Measurements from ENCODE around the gene YOD1. TPM values are rescaled to one million over a fixed set of nuclear protein-coding genes. Genes with fewer than 3 reads are reported as not detected.

The YOD1 gene
- total and polyA plus RNA-seq, 2 donors (not counting 3 experiments of a cell fraction or from before 2014, with no cell fraction given): 1.2 to 5.9 TPM

- Histone ChIP-seq H3K9me1 (replicated peaks; ENCODE audit: control insufficient read depth, extremely low read depth, insufficient read depth, low read length) (no peaks in the 10 kb centered on the region), H3K36me3 (ENCODE audit: control insufficient read depth in 2 of 2, extremely low read depth in 1 of 2, insufficient read depth in 2 of 2, low read length in 2 of 2) (no peaks in the 10 kb centered on the region), H3K27me3 (ENCODE audit: control insufficient read depth in 2 of 2, insufficient read depth in 2 of 2, low read length in 2 of 2) (peaks cover 0 to 2% of the 10 kb centered on the region in 2 experiments), H3K4me2 (ENCODE audit: insufficient read depth, low read length) (no peak overlapping the region), H3K4me3 (replicated peaks in 1 of 3; ENCODE audit: insufficient read depth in 1 of 3, low read depth in 1 of 3, low read length in 3 of 3) (no peak overlapping the region), H2AFZ (ENCODE audit: low read depth, low read length) (no peak overlapping the region), H3K79me2 (ENCODE audit: control insufficient read depth, insufficient read depth, low read length) (no peaks in the 10 kb centered on the region), H3K4me1 (ENCODE audit: control insufficient read depth, extremely low read depth, insufficient read depth, low read length) (no peaks in the 10 kb centered on the region), H3K9ac (replicated peaks; ENCODE audit: extremely low read depth, insufficient read depth, low read length) (no peak overlapping the region), H3K9me3 (replicated peaks; ENCODE audit: control insufficient read depth, insufficient read depth, low read length) (no peaks in the 10 kb centered on the region), H3K27ac (ENCODE audit: insufficient read depth, low read depth, low read length) (no peak overlapping the region), H4K20me1 (replicated peaks; ENCODE audit: control insufficient read depth, extremely low read depth, insufficient read depth, low read length) (no peaks in the 10 kb centered on the region)
- dilution Hi-C loops (cut with MboI; ENCODE audit: extremely low pct_ligation_motif_present, low sequenced_read_pairs): no loop called here
- CTCF ChIA-PET: interaction anchor here (1.0 to 4.7 kb wide), 3 partner anchors 8 to 411 kb away, joined by 3 to 18 read pairs (median 3); no protein-coding TSS in a partner anchor
- intact Hi-C loops (cut with micrococcal nuclease): no loop called here
- BruUV-seq (replicated peaks): no TSS peak
- TF ChIP-seq FOS (IDR thresholded peaks at IDR 0.05; ENCODE audit: borderline replicate concordance, insufficient read depth, low read length) (no peak), CTCF (IDR thresholded peaks at IDR 0.05; ENCODE audit: extremely low read depth in 1 of 2, insufficient read depth in 1 of 2, low read depth in 1 of 2, low read length in 2 of 2) (no peak), POLR2AphosphoS5 (IDR thresholded peaks at IDR 0.05; ENCODE audit: insufficient read depth, low read depth, low read length) (no peak), MAX (IDR thresholded peaks at IDR 0.05; ENCODE audit: insufficient read depth, insufficient read length) (no peak), MYC (IDR thresholded peaks at IDR 0.05; ENCODE audit: low read depth, low read length) (no peak), JUN (IDR thresholded peaks at IDR 0.05; ENCODE audit: borderline replicate concordance, insufficient read depth, insufficient read length, low read depth) (no peak), GATA2 (IDR thresholded peaks at IDR 0.05; ENCODE audit: insufficient read depth, insufficient read length, low read depth, low read length) (no peak), POLR2A (IDR thresholded peaks at IDR 0.05; ENCODE audit: low read depth, low read length) (no peak), EZH2 (IDR thresholded peaks at IDR 0.05; ENCODE audit: borderline replicate concordance, low read depth, low read length, severe bottlenecking) (no peak)
- DNase-seq (ENCODE audit: low read depth, low spot score) (no peak), FAIRE-seq (no peak)
- POLR2A ChIA-PET: no interaction called here
Measured at GRCh38 chr1:207088161-207088560, 37.2 kb upstream of the YOD1 start.
